Transverse colon (tissue), 4 donors: ENCODE results near the gene C19orf53.

Experiments used
- EP300 ChIP-seq: sonication (generic); formaldehyde crosslinking; IDR thresholded peaks from one replicate; pipeline ENCODE4 v1.6.1; 2017; ENCODE audit warnings: antibody characterized with exemption, low read depth
- POLR2A ChIP-seq: fragments of 450-650 bp; IDR thresholded peaks from one replicate; pipeline ENCODE4 v1.6.1; 2016; ENCODE audit warnings: antibody characterized with exemption, mild to moderate bottlenecking, moderate library complexity
- POLR2AphosphoS5 ChIP-seq, 3 donors: sonication (generic); formaldehyde crosslinking; IDR thresholded peaks; one replicate each; pipeline ENCODE4 v1.6.1; 2016; ENCODE audit warnings: antibody characterized with exemption in 3 of 3
- TF ChIP-seq, protein P1 (sequence below), 5 experiments: fragments of 200-600 bp in 3 of 5; fragments of 450-650 bp in 2 of 5; sonication (generic) in 3 of 5; IDR thresholded peaks; 1 replicate in 2 of 5; 2 replicates in 3 of 5; pipeline ENCODE4 v1.5.1; 2016 to 2017; ENCODE audit warnings: antibody characterized with exemption in 5 of 5, inconsistent platforms in 3 of 5, mild to moderate bottlenecking in 2 of 5, moderate library complexity in 1 of 5

DNA sequence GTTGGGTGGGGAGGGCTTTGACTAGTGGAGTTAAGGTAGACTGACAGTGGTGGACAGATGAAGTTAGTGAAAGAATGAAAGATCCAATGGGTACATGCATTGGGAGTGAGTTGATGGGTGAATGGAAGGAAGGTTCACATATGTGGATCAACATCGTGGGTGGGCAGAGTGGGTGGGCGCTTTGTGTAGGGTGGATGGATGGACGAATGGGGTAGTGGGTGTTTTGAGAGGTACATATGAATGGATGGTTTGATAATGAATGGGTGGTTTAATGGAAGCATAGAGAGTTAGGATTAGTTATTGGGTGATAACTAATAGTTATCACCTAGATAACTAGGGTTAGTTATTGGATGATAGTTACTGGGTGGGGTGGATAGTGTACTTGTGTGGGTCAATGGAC lies 32.5 kb downstream of the C19orf53 start:
- TF ChIP-seq POLR2AphosphoS5 (IDR thresholded peaks at IDR 0.05) (no peak), POLR2A (no peak), EP300 (no peak)
- TF ChIP-seq, protein P1, sequence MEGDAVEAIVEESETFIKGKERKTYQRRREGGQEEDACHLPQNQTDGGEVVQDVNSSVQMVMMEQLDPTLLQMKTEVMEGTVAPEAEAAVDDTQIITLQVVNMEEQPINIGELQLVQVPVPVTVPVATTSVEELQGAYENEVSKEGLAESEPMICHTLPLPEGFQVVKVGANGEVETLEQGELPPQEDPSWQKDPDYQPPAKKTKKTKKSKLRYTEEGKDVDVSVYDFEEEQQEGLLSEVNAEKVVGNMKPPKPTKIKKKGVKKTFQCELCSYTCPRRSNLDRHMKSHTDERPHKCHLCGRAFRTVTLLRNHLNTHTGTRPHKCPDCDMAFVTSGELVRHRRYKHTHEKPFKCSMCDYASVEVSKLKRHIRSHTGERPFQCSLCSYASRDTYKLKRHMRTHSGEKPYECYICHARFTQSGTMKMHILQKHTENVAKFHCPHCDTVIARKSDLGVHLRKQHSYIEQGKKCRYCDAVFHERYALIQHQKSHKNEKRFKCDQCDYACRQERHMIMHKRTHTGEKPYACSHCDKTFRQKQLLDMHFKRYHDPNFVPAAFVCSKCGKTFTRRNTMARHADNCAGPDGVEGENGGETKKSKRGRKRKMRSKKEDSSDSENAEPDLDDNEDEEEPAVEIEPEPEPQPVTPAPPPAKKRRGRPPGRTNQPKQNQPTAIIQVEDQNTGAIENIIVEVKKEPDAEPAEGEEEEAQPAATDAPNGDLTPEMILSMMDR (IDR thresholded peaks at IDR 0.05) = no peak
